Stimulated activated CD8-positive, alpha-beta memory T cell treated with anti-CD3 and anti-CD28 coated beads, Interleukin-15, amount 100 ng/mL, for 1 hour (primary cell): ENCODE measurements around the gene CDIPT.

Experiments
- DNase-seq: peaks from one replicate; pipeline ENCODE4 v3.0.0-alpha.2; 2020; ENCODE audit warnings: low read depth

CDIPT gene

DNA sequence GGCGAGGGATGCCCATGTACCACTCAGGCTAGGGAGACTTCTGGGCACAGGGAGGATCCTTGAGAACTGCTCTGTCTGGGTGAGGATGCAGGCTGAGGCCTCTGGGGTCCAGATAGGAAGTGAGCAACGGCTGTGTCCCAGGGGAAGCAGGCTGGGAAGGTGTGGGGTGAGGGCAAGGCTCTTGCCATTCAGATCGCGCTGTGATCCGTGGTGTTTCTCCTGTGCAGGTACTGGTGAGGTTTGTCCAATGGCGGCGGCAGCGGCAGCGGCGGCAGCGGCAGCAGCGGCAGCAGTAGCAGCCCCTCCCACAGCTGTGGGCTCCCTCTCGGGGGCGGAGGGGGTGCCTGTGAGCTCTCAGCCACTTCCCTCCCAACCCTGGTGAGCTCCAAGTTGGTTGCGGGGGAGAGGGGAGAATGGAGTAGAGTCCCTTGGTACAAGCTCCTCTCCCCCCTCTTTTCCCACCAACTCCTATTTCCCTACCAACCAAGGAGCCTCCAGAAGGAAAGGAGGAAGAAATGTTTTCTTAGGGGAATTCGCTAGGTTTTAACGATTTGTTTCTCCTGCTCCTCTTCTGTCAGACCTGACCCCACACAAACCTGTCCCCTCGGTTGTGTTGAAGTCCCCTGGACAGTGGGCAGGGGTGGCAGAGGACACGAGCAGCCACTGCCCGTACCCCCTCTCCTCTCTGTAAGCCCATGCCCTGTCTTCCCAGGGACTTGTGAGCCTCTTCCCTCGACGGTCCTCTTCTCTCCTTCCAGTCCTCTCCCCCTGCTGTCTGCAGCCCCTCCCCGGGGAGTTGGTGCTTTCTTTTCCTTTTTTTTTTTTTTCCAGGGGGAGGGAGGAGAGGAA, 53.0 kb downstream of the CDIPT start:
- DNase-seq: no peak

DNA sequence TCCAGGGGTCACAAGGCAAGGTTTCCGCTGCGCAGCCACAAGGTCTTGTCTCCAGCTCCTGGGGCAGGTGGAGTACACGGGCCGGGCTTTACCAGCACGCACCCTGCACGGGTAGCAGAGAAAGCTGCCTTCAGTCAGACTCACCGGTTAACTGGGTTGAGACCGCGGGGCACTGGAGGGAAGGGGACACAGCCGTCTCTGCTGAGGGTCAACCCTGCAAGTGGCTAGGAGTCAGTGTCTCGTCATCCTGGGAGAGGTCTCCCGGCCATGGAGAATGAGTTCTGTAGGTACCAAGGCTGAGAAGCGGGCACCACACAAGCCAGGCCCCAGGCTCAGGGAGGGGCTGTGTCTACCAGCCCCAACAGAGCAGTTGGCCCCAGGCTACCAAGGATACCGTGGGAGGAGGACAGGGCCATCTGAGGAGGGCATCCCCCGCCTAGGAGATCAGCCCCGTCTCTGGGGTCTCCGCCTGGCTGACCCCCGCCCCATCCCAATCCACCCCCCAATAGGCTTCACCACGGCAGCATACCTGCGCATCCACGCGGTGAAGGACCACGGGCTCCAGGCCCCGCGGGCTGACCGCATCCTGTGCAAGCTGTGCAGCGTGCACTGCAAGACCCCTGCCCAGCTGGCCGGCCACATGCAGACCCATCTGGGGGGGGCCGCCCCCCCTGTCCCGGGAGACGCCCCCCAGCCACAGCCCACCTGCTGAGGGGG, 53.8 kb downstream of the CDIPT start:
- no peak for DNase-seq
